GM23248 (cell line): ENCODE data around the gene RASSF5. TPM values are rescaled to one million over a fixed set of nuclear protein-coding genes. Genes with fewer than 3 reads are reported as not detected.

Experiments used
- DNase-seq: peaks from one replicate; pipeline ENCODE4 v3.0.0-alpha.2; 2015
- H2AFZ ChIP-seq: fragments of 200-600 bp; sonication (generic); 2 replicates; pipeline ENCODE4 v1.6.1; 2016; ENCODE audit warnings: antibody characterized with exemption
- H3F3A ChIP-seq: fragments of 200-600 bp; sonication (generic); 2 replicates; pipeline ENCODE4 v1.6.1; 2016; ENCODE audit warnings: mild to moderate bottlenecking, antibody characterized with exemption, mixed run types; ENCODE audit not compliant: insufficient read depth
- H3K27ac ChIP-seq: fragments of 200-600 bp; sonication (generic); 2 replicates; pipeline ENCODE4 v1.5.1; 2016; ENCODE audit warnings: mild to moderate bottlenecking
- H3K27me3 ChIP-seq: fragments of 200-600 bp; sonication (generic); replicated peaks from 2 replicates; pipeline ENCODE4 v1.6.1; 2016; ENCODE audit warnings: mild to moderate bottlenecking; ENCODE audit not compliant: insufficient read depth
- H3K36me3 ChIP-seq: fragments of 200-600 bp; sonication (generic); 2 replicates; pipeline ENCODE4 v1.6.1; 2016; ENCODE audit warnings: low read depth, mild to moderate bottlenecking
- H3K4me1 ChIP-seq: fragments of 200-600 bp; sonication (generic); 2 replicates; pipeline ENCODE4 v1.6.1; 2016; ENCODE audit warnings: mild to moderate bottlenecking; ENCODE audit not compliant: insufficient read depth
- H3K4me2 ChIP-seq: fragments of 200-600 bp; sonication (generic); one replicate; pipeline ENCODE4 v1.6.1; 2016; ENCODE audit warnings: mild to moderate bottlenecking; ENCODE audit not compliant: unreplicated experiment
- H3K4me3 ChIP-seq: fragments of 200-600 bp; sonication (generic); 2 replicates; pipeline ENCODE4 v1.5.1; 2016; ENCODE audit warnings: mild to moderate bottlenecking
- H3K79me2 ChIP-seq: fragments of 200-600 bp; sonication (generic); 2 replicates; pipeline ENCODE4 v1.6.1; 2016; ENCODE audit warnings: mild to moderate bottlenecking; ENCODE audit not compliant: insufficient read depth
- H3K9ac ChIP-seq: fragments of 200-600 bp; sonication (generic); 2 replicates; pipeline ENCODE4 v1.6.1; 2016; ENCODE audit warnings: mild to moderate bottlenecking
- H3K9me2 ChIP-seq: fragments of 200-600 bp; sonication (generic); 2 replicates; pipeline ENCODE4 v1.6.1; 2016; ENCODE audit warnings: mixed run types, mild to moderate bottlenecking, moderate library complexity; ENCODE audit not compliant: insufficient read depth
- H3K9me3 ChIP-seq: fragments of 200-600 bp; sonication (generic); one replicate; pipeline ENCODE4 v1.6.1; 2017; ENCODE audit warnings: low read depth
- H4K20me1 ChIP-seq: fragments of 200-600 bp; sonication (generic); 2 replicates; pipeline ENCODE4 v1.6.0; 2016; ENCODE audit not compliant: insufficient read depth
- EZH2 ChIP-seq: fragments of 200-600 bp; sonication (generic); IDR thresholded peaks from 2 replicates; pipeline ENCODE4 v1.6.1; 2018; ENCODE audit warnings: antibody characterized with exemption, mild to moderate bottlenecking; ENCODE audit not compliant: insufficient read depth, poor library complexity, severe bottlenecking
- EZH2phosphoT487 ChIP-seq: fragments of 200-600 bp; sonication (generic); IDR thresholded peaks from 2 replicates; pipeline ENCODE4 v1.6.1; 2018; ENCODE audit warnings: antibody characterized with exemption, moderate library complexity, mild to moderate bottlenecking, low read depth; ENCODE audit not compliant: insufficient read depth
- WGBS, 2 experiments: methylation state at CpG; one replicate each; pipeline ENCODE4 v1.1.6; 2015 to 2017; ENCODE audit warnings: low lambda C conversion rate in 2 of 2, low coverage in 1 of 2; ENCODE audit errors: missing lambda C conversion rate in 2 of 2; 5-methylcytosine and 5-hydroxymethylcytosine counted together
- in situ Hi-C: fragments of 300-500 bp; cut with MboI; formaldehyde crosslinking; loops from 2 replicates; pipeline ENCODE4 v1.15.0; 2020
- polyA plus RNA-seq: library from polyadenylated mRNA; unstranded; fragments of >200 nt; fragmentation: Nextera tagmentation; extraction: Ambion mirVana; gene quantifications from 2 replicates; pipeline ENCODE4 v1.2.1, GENCODE V29; 2016
- total RNA-seq: library from RNA; depleted of rRNA; stranded (reverse); fragments of >200 nt; shearing (Covaris generic); gene quantifications from 2 replicates; pipeline ENCODE4 v1.2.3, GENCODE V29; 2014

The RASSF5 gene
- total and polyA plus RNA-seq, 2 experiments from 2014 or later: 0.22 to 0.48 TPM

DNA sequence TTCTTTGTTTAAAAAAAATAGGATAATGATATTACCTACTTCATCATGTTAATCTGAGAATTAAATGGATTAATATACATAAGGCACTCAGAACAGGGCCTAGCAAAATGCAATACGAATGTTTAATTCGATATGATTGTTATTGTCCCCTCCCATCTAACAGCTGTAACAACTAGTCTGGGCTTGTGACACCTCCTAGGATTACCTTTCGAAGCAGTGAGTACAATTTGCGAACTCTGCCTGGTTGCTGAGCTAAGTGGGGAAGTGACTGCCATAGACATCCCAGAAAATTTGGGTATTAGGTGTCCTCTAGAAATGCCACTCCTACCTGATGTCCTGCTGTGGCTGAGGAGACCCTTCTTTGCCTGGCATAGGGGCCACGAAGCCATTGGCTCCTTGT lies 3.0 kb downstream of the RASSF5 start:
- TF ChIP-seq EZH2 (no peak), EZH2phosphoT487 (no peak)
- H3K4me3 ChIP-seq: no peak overlapping the region
- DNase-seq: no peak
- H3K9ac ChIP-seq: no peak overlapping the region
- peaks cover 12% of the 10 kb centered on the region for H3F3A ChIP-seq
- no peak overlapping the region for H3K4me2 ChIP-seq
- H3K27ac ChIP-seq: no peak overlapping the region
- H3K9me2 ChIP-seq: no peaks in the 10 kb centered on the region
- 91 to 94% methylated on average over 5 of the region's 5 CpGs for WGBS, 2 experiments
- in situ Hi-C loops: no loop called here
- H3K79me2 ChIP-seq: no peaks in the 10 kb centered on the region
- H4K20me1 ChIP-seq: no peaks in the 10 kb centered on the region
- H3K27me3 ChIP-seq: no peaks in the 10 kb centered on the region
- H2AFZ ChIP-seq: no peak overlapping the region
- H3K4me1 ChIP-seq: peaks cover 23% of the 10 kb centered on the region
- H3K9me3 ChIP-seq: no peaks in the 10 kb centered on the region
- no peaks in the 10 kb centered on the region for H3K36me3 ChIP-seq

- Histone ChIP-seq H3K9ac (no peak overlapping the region), H3K4me1 (peaks cover 23% of the 10 kb centered on the region), H3K79me2 (no peaks in the 10 kb centered on the region), H2AFZ (no peak overlapping the region), H3K4me3 (no peak overlapping the region), H3K9me2 (no peaks in the 10 kb centered on the region), H3K36me3 (no peaks in the 10 kb centered on the region), H3F3A (peaks cover 12% of the 10 kb centered on the region), H3K27ac (no peak overlapping the region), H3K27me3 (no peaks in the 10 kb centered on the region), H3K4me2 (no peak overlapping the region), H3K9me3 (no peaks in the 10 kb centered on the region), H4K20me1 (no peaks in the 10 kb centered on the region)
- in situ Hi-C loops: no loop called here
- DNase-seq: no peak
- TF ChIP-seq EZH2 (no peak), EZH2phosphoT487 (no peak)
- WGBS, 2 experiments: 82 to 89% methylated on average over 14 of the region's 14 CpGs
These were observed 4.2 kb downstream of the RASSF5 start for GRCh38 chr1:206511362-206512057.

DNA sequence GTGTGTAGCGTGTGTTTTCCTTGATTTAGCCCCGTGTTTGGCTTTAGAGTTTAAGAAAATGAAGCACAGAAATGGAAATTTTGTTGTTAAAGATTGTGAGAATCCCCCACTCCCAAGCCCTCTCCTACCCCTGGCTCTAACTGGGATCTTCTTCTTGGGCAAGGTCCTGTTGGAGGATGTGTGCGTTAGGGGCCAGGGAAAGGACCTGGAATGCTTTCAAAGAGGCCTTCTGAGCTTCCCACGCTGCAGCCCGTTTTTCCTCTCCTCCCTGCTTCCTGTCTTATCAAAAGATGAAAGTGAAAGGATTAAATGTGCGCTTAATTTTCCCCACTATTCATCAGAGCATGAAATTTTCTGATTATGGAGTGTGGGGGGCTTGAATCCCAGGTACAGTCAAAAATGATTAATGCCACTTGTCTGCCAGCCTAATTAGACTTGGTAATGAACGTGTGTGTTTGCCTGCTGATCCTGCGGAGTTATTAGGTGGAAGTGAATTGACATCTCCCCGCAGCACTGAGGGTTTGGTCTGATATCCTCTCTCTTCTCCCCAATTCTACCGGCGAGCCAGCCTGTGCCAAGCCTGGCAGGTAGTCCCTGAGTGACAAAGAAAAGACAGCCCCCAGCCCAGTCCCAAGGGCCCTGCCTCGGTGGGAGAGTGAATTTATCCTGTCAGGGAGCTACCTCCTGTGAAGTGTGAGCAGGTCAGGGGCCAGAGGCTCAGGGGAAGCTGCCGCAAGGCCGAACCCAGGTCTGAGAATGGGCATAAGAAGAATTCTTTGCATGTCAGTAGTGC lies 4.9 kb downstream of the RASSF5 start:
- Histone ChIP-seq H3K27me3 (no peaks in the 10 kb centered on the region), H3K4me1 (peaks cover 23% of the 10 kb centered on the region), H3K79me2 (no peaks in the 10 kb centered on the region), H2AFZ (no peak overlapping the region), H3K9me3 (no peaks in the 10 kb centered on the region), H4K20me1 (no peaks in the 10 kb centered on the region), H3K9me2 (no peaks in the 10 kb centered on the region), H3K4me2 (no peak overlapping the region), H3K9ac (no peak overlapping the region), H3K36me3 (no peaks in the 10 kb centered on the region), H3K4me3 (no peak overlapping the region), H3F3A (peaks cover 12% of the 10 kb centered on the region), H3K27ac (no peak overlapping the region)
- in situ Hi-C loops: no loop called here
- no peak for TF ChIP-seq EZH2
- TF ChIP-seq EZH2phosphoT487: no peak
- no peak for DNase-seq
- 67 to 69% methylated on average over 14 of the region's 14 CpGs for WGBS, 2 experiments

- no peaks in the 10 kb centered on the region for H3K36me3 ChIP-seq
- no peaks in the 10 kb centered on the region for H3K27me3 ChIP-seq
- no peak overlapping the region for H3K4me3 ChIP-seq
- H3K4me1 ChIP-seq: peaks cover 23% of the 10 kb centered on the region
- no peak for DNase-seq
- 98% methylated on average over 4 of the region's 4 CpGs for WGBS, 2 experiments
- peaks cover 12% of the 10 kb centered on the region for H3F3A ChIP-seq
- H3K9ac ChIP-seq: no peak overlapping the region
- peak overlapping the region; percentile 62 for H3K4me2 ChIP-seq
- no peak overlapping the region for H2AFZ ChIP-seq
- TF ChIP-seq EZH2phosphoT487: no peak
- no peak for TF ChIP-seq EZH2
- no peaks in the 10 kb centered on the region for H4K20me1 ChIP-seq
- no peaks in the 10 kb centered on the region for H3K9me3 ChIP-seq
- in situ Hi-C loops: no loop called here
- H3K9me2 ChIP-seq: no peaks in the 10 kb centered on the region
- no peak overlapping the region for H3K27ac ChIP-seq
- no peaks in the 10 kb centered on the region for H3K79me2 ChIP-seq
These were observed 5.5 kb downstream of the RASSF5 start for GRCh38 chr1:206512851-206513180.
